Progenitor cell of endocrine pancreas (in vitro differentiated cells): Measurements from ENCODE around the gene ROR1. TPM values are rescaled to one million over a fixed set of nuclear protein-coding genes. Genes with fewer than 3 reads are reported as not detected.

Source experiments
- DNase-seq: peaks from one replicate; pipeline ENCODE4 v3.0.0; 2021; ENCODE audit warnings: low spot score; ENCODE audit not compliant: unreplicated experiment
- H3K27ac Mint-ChIP-seq: 2 replicates; pipeline ENCODE4 v1.8.0; 2021; ENCODE audit warnings: mild to moderate bottlenecking, moderate library complexity, mixed read lengths
- H3K27me3 Mint-ChIP-seq: 2 replicates; pipeline ENCODE4 v1.8.0; 2021; ENCODE audit warnings: mixed read lengths
- H3K36me3 Mint-ChIP-seq: 2 replicates; pipeline ENCODE4 v1.8.0; 2022; ENCODE audit warnings: mixed read lengths; ENCODE audit not compliant: insufficient read depth
- H3K4me1 Mint-ChIP-seq: 2 replicates; pipeline ENCODE4 v1.8.0; 2021; ENCODE audit warnings: low read depth, mixed read lengths
- H3K4me3 Mint-ChIP-seq: 2 replicates; pipeline ENCODE4 v1.8.0; 2021; ENCODE audit warnings: low read depth, mild to moderate bottlenecking, moderate library complexity, mixed read lengths
- H3K9me3 Mint-ChIP-seq: 2 replicates; pipeline ENCODE4 v1.8.0; 2021; ENCODE audit warnings: low read depth, mixed read lengths
- CTCF ChIP-seq: fragments of 200-600 bp; sonication (generic); IDR thresholded peaks from one replicate; pipeline ENCODE4 v1.5.0; 2021; ENCODE audit warnings: antibody characterized with exemption, mild to moderate bottlenecking; ENCODE audit not compliant: unreplicated experiment
- total RNA-seq: library from RNA; stranded (reverse); gene quantifications from 2 replicates; pipeline ENCODE4 v1.2.1, GENCODE V29; 2021

Gene ROR1
- total RNA-seq, 1 donor from 2014 or later, result 63.8 TPM

GRCh38 chr1:64195081-64195395, 421.2 kb downstream of the ROR1 start:
- Mint-ChIP-seq H3K4me1 (peaks cover 13% of the 10 kb centered on the region), H3K27ac (no peak overlapping the region), H3K36me3 (no peaks in the 10 kb centered on the region), H3K27me3 (no peaks in the 10 kb centered on the region), H3K9me3 (peaks cover 7% of the 10 kb centered on the region), H3K4me3 (no peak overlapping the region)
- no peak for TF ChIP-seq CTCF
- no peak for DNase-seq

DNA sequence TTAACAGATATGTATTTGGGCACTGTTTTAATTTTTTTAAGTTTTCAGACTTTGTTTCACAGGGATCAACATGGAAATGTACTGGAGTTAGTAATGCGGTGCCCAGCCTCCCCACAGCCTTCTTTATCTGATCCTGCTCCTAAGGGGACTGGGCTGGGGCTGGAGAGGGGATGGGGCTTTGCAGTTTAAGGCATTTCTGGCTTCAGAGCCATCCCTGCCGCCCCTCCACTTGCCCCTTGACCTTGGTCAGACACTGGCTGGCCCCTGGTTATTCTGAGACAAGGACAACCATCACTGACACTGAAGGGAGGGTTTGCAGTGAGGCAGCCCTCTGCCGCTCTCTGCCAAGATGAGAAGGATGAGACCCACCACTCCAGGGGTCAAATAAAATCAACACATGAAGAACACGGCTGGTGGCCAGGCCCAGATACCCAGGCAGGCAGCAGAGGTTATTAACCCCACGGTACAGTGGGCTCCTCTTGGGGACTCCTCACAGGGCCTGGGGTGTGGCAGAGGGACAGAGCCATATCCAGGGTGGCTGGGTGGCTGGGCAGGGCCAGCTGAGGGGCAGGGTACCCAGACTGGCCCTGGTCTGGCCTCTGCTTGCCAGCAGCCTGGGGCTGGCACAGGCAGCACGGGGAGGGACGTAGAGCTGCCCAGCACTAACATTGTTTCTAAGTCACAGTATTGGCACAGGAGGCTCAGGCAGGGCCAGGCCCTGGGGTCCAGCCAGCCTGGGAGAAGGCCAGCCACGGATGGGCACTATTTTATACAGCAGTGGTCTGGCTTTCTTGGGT, 422.5 kb downstream of the ROR1 start:
- H3K36me3 Mint-ChIP-seq, result no peaks in the 10 kb centered on the region
- H3K27me3 Mint-ChIP-seq, result no peaks in the 10 kb centered on the region
- no peak for DNase-seq
- H3K4me1 Mint-ChIP-seq, result peaks cover 13% of the 10 kb centered on the region
- no peak overlapping the region for H3K4me3 Mint-ChIP-seq
- H3K27ac Mint-ChIP-seq, result no peak overlapping the region
- H3K9me3 Mint-ChIP-seq, result peaks cover 7% of the 10 kb centered on the region
- no peak for TF ChIP-seq CTCF

GRCh38 chr1:64197076-64197475, 423.3 kb downstream of the ROR1 start:
- Mint-ChIP-seq H3K27me3 (no peaks in the 10 kb centered on the region), H3K36me3 (no peaks in the 10 kb centered on the region), H3K4me1 (peaks cover 13% of the 10 kb centered on the region), H3K9me3 (peaks cover 7% of the 10 kb centered on the region), H3K4me3 (no peak overlapping the region), H3K27ac (no peak overlapping the region)
- DNase-seq, result no peak
- TF ChIP-seq CTCF, result no peak

DNA sequence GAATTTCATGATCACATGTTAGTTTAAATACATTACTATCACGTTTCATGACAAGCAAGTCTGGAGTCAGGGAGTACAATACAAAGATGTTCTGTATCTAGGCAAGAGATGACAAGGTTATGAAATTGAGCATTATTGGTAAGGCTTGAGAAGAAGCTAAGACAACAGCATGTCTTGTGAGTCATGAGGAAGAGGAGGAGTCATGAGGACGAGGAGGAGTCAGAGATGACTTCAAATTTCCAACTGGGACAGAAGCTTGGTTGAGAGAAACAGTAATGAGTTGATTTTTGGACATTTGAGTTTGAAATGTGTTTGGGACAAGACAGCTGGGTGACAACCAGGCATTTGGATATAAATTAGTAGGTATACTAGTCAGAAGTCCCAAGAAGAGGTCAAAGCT, 425.3 kb downstream of the ROR1 start:
- TF ChIP-seq CTCF, result no peak
- Mint-ChIP-seq H3K4me3 (no peak overlapping the region), H3K27me3 (no peaks in the 10 kb centered on the region), H3K27ac (no peak overlapping the region), H3K36me3 (no peaks in the 10 kb centered on the region), H3K9me3 (peaks cover 7% of the 10 kb centered on the region), H3K4me1 (peaks cover 12% of the 10 kb centered on the region)
- no peak for DNase-seq

DNA sequence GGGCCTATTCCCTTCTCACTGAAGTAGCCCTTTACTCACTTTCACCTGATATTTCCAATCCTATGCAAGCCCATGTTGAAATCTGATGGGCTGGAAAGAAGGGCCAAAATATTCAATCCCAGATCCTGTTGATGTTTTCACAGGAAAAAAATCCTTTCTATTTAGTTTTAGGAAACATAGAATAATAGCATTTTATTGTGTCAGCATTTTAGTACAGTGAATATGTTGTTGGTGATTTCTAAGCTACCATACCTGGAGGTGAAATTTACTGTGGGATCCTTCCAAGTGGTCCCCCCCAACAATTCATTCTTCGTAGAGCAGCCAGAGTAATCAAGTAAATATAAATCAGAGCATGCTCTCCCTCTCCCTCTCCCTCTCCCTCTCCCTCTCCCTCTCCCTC, 426.2 kb downstream of the ROR1 start:
- H3K27me3 Mint-ChIP-seq, result no peaks in the 10 kb centered on the region
- H3K4me1 Mint-ChIP-seq, result peaks cover 4% of the 10 kb centered on the region
- TF ChIP-seq CTCF, result no peak
- no peaks in the 10 kb centered on the region for H3K36me3 Mint-ChIP-seq
- H3K4me3 Mint-ChIP-seq, result no peak overlapping the region
- no peak for DNase-seq
- no peak overlapping the region for H3K27ac Mint-ChIP-seq
- H3K9me3 Mint-ChIP-seq, result peaks cover 7% of the 10 kb centered on the region
